Measurements from ENCODE around the gene ARHGAP26.
A peak's percentile ranks its signal among the peaks of the same experiment; 100 is the strongest.
"Not testable (repeated sequence)": the region's sequence is repeated elsewhere in the genome, so short reads cannot be mapped to it uniquely, and the experiment has no call there.

ARHGAP26 gene

DNA sequence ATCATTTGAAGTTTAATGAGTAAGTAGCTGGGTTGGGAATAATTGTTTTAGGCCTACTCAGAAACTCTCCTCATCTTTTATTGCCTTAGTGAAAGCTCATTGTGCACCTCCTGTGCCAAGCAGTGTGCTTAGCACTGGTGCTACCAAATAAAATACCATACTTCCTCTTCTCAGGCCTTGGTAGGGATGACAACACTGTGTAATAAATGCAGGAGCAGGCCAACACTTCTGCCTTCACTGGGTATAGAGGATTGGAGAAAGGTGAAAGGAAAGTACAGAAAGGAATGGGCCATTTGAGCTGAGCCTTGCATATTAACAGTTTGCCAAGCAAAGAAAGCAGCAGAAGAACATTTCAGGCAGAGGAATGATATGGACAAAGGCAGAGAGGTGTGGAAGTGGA, 347.6 kb downstream of the ARHGAP26 start:
- in situ Hi-C loops (cut with MboI; ENCODE audit: low pct_unique_long_range_greater_than_20kb, low sequenced_read_pairs) = no loop called here
- DNase-seq = no peak

DNA sequence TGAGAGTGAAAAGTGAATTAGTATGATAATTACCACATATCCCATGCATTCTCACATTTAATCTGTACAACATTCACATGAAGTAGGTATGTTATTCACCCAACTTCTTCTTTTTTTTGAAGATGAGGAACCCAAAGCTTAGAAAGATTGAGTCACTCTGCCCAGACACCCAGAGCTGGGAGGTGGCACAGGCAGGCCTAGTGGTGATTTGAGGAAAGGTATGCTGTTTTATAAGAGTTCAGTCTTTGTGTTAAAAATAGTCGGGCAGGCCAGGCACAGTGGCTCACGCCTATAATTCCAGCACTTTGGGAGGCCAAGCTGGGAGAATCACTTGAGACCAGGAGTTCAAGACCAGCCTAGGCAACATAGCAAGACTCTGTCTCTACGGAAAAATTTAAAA, 348.0 kb downstream of the ARHGAP26 start:
- peak; percentile 78 for DNase-seq
- in situ Hi-C loops (cut with MboI; ENCODE audit: low pct_unique_long_range_greater_than_20kb, low sequenced_read_pairs) = no loop called here

DNA sequence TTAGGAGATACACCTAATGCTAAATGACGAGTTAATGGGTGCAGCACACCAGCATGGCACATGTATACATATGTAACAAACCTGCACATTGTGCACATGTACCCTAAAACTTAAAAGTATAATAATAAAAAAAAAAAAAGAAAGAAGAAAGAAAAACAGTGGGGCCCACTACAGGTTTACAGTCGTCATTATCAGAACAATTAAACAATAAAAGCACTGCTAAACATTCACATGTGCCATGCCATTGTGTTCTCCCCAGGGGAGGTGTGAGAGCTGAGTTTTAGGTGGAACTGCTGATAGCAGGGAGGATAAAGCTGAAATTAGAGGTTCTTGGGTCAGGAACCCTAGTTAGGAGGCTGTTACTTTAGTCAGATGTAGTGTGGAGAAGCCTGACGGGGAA, 348.6 kb downstream of the ARHGAP26 start:
- in situ Hi-C loops (cut with MboI; ENCODE audit: low pct_unique_long_range_greater_than_20kb, low sequenced_read_pairs); DNase-seq: not testable (repeated sequence)

DNA sequence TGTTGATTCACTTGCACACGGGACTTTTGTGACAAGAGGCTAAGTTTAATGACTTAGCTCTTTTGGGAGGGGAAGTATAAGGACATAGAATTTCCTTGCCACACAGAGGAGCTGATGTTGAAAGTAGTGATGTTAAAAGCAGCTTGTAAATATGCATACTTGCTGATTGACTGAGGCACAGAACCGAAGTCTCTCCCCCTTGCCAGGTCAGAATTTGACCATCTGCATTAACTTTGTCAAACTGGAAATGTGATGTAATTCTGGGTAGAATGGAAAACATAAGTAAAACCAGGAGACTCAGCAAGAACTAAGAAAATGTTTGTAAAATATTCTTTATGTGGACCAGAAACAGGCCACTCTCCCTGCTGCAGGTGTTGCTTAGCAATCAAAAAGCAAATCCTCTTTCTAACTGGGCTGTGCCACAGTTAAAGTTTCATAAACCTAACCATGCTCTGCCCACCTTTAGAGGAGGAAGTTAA, 349.2 kb downstream of the ARHGAP26 start:
- in situ Hi-C loops (cut with MboI; ENCODE audit: low pct_unique_long_range_greater_than_20kb, low sequenced_read_pairs) = no loop called here
- DNase-seq = no peak

DNA sequence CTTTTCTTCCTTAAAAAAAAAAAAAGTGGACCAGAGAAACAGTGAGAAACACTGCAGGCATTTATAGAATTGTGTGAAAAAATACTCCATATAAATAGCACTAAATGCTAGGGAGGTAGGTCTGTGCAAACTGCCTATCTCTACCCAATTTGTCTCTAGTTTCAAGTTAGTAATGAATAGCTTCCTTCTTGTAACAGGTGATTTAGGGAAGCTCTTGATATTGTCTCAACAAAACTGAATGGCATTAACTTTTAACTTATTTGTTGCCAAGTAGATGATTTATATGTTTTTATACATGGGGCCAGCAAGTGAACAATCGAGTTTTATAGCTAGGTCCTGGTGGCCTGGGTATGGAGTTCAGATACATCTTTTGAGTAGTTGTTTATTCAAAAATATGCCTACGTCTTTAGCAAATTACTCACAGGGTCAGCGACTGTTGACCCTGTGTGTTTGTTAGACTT, 349.7 kb downstream of the ARHGAP26 start:
- in situ Hi-C loops (cut with MboI; ENCODE audit: low pct_unique_long_range_greater_than_20kb, low sequenced_read_pairs) = no loop called here
- DNase-seq = no peak

DNA sequence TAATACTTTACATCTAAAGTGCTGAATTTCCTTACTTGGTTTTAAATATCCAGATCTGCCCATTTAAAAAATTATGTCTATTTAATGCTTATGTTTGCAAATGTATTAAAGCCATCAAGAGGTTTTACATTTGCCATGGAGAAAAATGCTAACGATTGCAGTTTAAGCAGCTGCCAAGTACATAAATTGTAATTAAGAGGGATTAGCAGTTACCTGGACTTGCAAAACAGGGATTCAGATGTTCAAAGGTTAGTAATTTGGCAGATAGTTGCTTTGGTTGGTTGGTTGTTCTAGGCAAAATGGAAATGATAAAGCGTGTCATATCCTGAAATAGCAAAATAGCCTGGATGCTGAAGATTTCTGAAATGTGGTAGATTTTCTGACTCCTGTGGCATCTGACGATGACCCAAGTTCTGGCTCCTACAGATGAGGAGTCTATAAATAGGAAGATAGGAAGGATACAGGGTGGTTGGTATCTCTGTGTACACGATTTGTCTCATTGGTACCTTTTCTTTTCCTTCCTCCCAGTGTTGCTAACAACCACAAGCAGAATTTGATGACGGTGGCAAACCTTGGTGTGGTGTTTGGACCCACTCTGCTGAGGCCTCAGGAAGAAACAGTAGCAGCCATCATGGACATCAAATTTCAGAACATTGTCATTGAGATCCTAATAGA, 350.4 kb downstream of the ARHGAP26 start:
- in situ Hi-C loops (cut with MboI; ENCODE audit: low pct_unique_long_range_greater_than_20kb, low sequenced_read_pairs) = no loop called here
- DNase-seq = no peak

DNA sequence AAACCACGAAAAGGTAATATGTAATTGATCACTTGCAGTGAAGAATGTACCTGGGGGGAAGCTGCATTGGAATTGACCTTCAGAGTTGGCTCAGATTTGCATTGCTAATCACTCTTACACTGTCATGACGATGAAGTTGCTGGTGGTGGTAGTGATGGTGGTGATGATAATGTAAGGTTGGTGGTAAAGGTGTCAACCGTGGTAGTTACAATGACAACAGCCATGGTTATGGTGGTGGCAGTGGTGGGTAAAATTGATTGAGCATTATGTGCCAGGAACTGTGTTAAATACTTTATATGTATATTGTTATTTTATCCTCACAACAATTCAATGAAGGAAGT, 350.9 kb downstream of the ARHGAP26 start:
- in situ Hi-C loops (cut with MboI; ENCODE audit: low pct_unique_long_range_greater_than_20kb, low sequenced_read_pairs) = no loop called here
- no peak for DNase-seq

DNA sequence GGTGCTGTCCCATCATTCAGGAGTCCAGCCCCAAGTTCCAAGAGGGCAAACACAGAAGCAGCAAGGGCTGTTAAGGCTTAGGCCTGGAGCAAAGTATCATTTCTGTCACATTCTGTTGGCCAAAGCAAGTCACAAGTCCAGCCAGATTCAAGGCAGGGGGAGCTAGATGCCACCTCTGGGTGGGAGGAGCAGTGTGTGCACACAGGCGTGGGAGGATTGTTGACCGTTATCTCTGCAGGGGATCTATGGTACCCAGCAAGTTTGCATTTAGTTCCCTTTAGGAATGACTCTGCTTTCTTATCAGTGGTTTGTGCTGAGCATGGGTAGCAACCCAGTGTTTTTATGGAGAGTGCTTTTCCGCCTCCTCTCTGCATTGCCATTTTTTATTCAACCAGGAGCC, 354.4 kb downstream of the ARHGAP26 start:
- DNase-seq = peak; percentile 95
- in situ Hi-C loops (cut with MboI; ENCODE audit: low pct_unique_long_range_greater_than_20kb, low sequenced_read_pairs) = no loop called here

DNA sequence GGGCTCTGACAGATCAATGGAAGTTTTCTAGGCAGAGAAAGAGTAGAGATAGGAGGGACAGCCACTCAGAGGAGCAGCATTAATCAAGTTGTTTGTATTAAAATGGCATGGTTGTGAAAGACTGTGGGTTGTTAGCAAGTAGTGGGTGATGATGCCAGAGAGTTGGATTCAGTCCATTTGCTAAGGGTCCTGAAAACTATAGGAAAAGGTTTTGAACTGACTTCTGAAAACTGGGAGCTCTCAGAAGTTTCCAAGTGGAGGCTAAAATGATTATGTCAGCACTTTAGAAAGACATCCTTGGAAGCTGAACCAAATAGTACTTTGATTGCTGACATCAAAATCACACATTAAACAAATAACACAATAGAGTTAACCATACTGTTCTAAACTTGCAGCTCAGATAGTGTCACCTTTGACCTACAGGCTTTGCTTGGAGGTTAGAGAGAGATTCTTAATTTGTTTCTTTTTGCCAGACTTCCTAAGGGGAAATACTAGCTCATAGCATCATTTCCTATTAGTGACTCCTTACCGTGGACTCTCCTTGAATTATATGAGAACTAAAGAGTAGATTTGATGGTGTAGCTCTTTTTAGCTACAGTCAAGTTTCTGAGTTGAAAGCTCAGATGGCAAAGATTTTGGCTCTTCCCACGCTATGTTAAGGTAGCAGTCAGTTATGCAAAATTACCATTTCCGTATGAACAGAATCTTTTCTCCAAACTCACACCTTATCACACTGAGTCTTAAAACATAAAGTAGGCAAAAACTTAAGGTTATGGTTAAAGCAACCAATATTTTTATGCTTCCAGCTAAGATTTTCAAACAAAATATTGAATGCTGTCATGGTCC, 356.2 kb downstream of the ARHGAP26 start:
- no peak for DNase-seq
- in situ Hi-C loops (cut with MboI; ENCODE audit: low pct_unique_long_range_greater_than_20kb, low sequenced_read_pairs) = no loop called here

DNA sequence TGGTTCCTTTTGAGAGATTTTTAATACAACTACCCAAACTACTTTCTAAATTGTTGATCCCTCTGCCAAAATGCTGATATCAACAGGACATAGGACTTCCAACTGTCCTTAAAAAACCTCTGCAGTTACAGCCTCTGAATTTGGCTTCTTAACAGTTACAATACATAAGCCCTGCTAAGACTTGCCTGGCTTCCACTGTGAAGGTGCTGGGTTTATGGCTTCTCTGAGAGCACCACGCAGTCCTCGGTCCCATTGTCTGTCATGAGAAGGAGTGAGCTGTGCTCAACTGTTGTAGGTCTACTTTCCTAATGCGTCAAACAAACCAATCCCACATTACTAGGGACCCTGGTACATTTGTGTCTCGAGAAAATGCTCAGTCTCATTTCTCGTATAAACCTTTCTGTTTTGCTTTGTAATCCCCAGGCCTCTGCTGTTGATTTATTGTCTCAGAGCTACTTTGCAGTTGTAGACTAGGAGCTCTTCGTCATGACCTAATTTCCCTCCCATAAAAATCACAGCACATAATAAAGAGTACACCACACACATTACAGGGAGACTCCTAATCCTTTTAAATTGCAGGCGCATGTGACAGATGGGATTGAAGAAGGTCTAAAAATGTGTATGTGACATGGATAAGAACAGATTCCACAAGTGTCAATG, 358.4 kb downstream of the ARHGAP26 start:
- in situ Hi-C loops (cut with MboI; ENCODE audit: low pct_unique_long_range_greater_than_20kb, low sequenced_read_pairs) = no loop called here
- DNase-seq = no peak

DNA sequence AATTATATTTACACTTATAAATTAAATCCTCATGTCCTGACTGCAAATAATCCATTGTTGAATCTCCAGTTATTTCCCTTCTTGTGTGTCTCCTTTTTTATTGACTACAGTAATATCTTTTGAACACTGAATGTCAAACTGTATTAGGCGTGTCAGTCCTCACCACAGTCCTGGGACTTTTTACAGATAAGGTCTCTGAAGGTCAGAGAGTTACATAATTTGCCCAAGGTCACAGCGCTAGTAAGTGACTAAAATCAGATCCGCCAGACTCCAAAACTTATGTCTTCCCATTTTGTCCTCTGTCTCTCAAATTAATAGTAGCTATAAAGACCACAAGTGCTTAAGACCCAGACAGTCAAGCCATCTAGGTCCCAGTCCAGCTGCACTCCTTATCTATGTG, 359.0 kb downstream of the ARHGAP26 start:
- in situ Hi-C loops (cut with MboI; ENCODE audit: low pct_unique_long_range_greater_than_20kb, low sequenced_read_pairs) = no loop called here
- no peak for DNase-seq

DNA sequence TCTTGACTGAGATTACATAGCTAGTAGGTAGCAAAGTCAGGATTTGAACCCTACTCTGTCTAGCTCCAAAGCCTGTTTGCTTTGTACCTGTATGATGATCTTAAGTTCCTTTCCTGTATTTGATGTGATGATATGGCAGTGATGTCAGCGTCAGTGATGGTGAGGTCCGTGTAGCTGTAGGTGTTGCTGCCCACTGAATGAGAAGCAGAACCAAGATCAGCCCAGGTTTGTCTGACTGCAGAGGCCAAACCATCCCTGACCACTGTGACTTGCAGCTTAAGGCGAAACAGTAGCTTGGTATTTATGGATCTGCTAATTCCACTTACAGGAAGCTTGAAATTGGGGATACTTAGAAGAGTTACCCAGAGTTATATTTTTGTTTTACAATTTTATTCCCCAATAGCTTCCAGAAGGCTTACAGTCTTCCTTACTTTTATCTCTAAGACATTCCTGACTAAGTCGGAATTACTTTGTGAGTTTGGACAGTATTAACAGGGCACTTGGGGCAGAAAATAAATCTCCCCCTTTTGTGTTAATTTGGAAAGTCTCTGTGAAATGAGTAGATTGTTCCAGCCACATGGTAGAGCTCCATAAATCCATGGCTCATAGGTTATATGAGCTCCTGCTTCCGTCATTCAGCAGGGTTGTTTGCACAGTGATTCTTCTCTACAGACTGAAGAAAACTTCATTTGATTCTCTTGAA, 359.9 kb downstream of the ARHGAP26 start:
- in situ Hi-C loops (cut with MboI; ENCODE audit: low pct_unique_long_range_greater_than_20kb, low sequenced_read_pairs) = no loop called here
- DNase-seq = no peak

DNA sequence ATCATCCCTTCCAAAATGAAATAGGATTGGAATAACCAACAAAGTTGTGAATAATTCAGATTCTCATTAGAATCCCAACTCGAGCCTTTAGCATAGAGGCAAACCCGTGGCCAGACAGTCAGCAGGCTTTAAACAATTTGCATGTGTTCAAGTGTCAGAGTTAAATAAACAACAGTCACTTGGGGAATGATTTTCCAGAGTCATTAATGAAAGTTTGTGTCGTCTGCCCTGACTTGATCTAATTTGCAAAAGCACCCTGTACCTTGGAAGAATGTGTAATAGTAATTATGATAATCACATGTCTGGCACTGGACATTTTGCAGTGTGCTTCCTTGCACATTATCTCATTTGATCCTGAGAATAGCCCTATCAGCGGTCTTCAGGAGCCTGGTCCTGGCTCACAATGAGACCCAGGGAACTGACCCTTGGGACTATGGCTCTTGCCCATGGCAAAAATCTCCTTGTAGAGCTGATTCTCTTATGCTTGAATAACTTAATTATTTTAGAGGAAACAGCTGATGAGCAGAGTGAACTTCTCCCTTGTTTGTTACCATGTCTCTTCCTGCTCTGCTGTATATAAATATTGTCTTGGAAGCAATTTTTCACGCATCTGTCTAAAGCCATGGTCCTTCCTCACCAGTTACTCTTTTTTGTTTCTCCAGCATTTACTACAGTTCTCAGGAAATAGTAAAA, 360.6 kb downstream of the ARHGAP26 start:
- in situ Hi-C loops (cut with MboI; ENCODE audit: low pct_unique_long_range_greater_than_20kb, low sequenced_read_pairs) = no loop called here
- DNase-seq = no peak

DNA sequence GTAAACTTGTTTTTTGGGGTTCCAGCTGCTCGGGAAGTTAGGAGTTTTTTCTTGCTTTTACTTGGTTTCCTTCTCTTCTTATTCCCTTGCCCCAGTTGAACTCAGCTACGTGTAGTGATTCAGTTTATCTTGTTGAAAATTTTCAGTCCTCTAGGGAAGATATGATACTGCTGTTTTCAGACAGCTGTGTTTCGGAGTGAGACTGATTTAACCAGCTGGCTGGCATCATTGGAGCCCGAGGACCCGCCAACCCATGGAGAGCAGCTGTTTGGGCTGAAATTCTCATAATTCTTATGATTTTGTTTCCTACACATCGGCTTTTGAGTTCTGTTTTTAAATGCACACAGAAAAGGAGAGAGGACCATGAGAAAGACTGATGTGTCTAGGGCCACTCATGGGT, 361.8 kb downstream of the ARHGAP26 start:
- DNase-seq = no peak
- in situ Hi-C loops (cut with MboI; ENCODE audit: low pct_unique_long_range_greater_than_20kb, low sequenced_read_pairs) = no loop called here

DNA sequence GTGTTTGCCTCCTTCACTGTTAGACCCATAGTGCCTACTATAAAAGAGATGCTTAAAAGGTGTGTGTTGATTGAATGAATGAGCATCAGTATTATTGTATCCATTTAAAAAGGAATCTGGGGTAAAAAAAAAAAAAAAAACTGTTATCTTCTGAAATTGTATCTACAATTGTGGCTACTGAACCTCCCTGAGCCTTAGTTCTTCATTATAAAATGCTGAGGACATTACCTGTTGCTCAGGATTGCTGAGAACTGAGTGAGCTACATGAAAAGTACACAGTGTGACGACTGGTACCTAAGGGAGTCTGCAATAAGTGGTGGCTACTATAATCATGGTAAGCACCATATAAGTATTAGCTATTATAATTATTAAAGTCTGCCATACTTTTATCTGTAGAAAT, 362.6 kb downstream of the ARHGAP26 start:
- in situ Hi-C loops (cut with MboI; ENCODE audit: low pct_unique_long_range_greater_than_20kb, low sequenced_read_pairs) = no loop called here
- DNase-seq = no peak

DNA sequence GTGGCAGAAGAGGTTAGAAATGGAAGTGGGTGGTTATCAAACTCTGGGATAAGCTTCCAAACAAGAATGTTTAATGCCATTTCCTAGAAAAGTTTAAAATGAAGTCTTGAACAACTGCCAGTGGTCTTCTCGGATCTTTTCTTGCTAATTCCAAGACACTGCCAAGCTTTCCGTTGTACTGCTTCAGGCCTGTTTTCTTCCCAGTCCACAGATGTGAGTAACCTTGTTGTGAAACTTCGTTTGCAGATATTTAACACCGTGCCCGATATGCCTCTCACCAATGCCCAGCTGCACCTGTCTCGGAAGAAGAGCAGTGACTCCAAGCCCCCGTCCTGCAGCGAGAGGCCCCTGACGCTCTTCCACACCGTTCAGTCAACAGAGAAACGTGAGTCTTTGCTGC, 363.5 kb downstream of the ARHGAP26 start:
- no peak for DNase-seq
- in situ Hi-C loops (cut with MboI; ENCODE audit: low pct_unique_long_range_greater_than_20kb, low sequenced_read_pairs) = no loop called here

DNA sequence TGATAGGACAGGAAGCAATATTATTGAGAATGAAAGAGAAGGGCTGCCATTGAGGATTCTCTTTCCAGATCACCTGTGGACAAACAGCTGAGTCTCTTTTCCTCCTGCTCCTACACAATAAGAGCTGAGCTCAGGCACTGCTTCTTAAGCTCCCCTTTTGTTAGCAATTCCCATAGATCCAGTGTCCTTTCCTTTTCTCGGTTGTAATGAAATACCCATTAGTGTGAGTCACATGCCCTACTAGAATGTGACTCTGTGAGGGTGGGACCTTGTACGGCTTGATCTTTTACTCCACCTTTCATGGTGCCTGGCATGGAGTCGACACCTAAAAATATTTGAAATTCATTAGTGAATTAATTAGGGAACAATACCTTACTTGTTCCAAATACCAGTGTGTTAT, 364.1 kb downstream of the ARHGAP26 start:
- in situ Hi-C loops (cut with MboI; ENCODE audit: low pct_unique_long_range_greater_than_20kb, low sequenced_read_pairs) = no loop called here

DNA sequence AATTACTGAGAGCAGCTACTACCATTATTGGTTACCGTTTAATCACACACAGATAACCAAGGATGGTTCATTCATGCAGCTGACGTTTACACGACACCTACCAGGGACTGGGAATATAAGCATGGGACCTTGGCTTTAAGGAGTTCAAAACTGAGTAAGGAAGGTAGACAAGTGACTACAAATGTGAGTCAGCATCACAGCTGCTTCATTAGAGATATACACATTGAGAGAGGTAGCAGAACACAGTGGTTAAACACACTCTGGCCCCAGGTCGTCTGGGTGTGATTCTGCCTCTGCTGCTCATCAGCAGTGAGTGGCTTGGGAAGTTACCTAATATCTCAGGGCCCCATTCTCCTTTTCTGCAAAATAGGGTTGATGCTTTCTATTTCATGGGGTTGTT, 364.7 kb downstream of the ARHGAP26 start:
- in situ Hi-C loops (cut with MboI; ENCODE audit: low pct_unique_long_range_greater_than_20kb, low sequenced_read_pairs) = no loop called here
- no peak for DNase-seq

More for the DNA sequence above, 364.1 kb downstream of the ARHGAP26 start:
- DNase-seq = no peak
